ENCODE results near the gene LZTS3.
"Not testable (repeated sequence)": the region's sequence is repeated elsewhere in the genome, so short reads cannot be mapped to it uniquely, and the experiment has no call there.

The LZTS3 gene

DNA sequence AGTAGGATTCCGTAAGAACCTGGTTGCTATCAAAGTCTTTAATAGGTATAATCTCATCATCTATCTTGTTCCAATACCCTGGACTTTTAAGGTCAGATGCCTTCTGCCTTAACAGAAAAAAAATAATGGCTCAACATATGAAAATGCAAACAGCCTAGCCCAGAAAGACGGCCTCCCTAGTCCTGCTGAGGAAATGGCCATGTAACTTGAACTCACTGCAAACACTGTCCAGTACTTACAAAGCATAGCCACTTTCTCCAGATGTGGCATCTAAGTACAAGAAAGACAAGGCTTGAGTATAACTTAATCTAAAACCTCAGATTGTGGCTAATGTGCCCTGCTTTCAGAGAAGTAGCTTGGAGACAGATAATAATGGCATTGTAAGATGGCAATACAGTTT lies 40.2 kb downstream of the LZTS3 start:
- DNase-seq, result no peak

GRCh38 chr20:3130051-3130600 lies 43.2 kb downstream of the LZTS3 start:
- no peak for DNase-seq

- DNase-seq, result no peak
These were observed 44.3 kb downstream of the LZTS3 start for GRCh38 chr20:3129094-3129493.

GRCh38 chr20:3128275-3128984 lies 44.9 kb downstream of the LZTS3 start:
- no peak for DNase-seq

- DNase-seq, result no peak
These were observed 46.9 kb downstream of the LZTS3 start for GRCh38 chr20:3126527-3126859.

DNA sequence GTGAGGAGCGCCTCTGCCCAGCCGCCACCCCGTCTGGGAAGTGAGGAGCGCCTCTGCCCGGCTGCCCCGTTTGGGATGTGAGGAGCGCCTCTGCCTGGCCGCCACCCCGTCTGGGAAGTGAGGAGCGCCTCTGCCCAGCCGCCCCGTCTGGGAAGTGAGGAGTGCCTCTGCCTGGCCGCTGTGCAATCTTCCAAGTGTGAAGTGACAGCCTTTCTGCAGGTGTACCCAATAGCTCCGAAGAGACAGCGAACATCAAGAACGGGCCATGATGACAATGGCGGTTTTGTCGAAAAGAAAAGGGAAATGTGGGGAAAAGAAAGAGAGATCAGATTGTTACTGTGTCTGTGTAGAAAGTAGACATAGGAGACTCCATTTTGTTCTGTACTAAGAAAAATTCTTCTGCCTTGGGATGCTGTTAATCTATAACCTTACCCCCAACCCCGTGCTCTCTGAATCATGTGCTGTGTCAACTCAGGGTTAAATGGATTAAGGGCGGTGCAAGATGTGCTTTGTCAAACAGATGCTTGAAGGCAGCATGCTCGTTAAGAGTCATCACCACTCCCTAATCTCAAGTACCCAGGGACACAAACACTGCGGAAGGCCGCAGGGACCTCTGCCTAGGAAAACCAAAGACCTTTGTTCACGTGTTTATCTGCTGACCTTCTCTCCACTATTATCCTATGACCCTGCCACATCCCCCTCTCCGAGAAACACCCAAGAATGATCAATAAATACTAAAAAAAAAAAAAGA lies 47.4 kb downstream of the LZTS3 start:
- not testable (repeated sequence) for DNase-seq

DNA sequence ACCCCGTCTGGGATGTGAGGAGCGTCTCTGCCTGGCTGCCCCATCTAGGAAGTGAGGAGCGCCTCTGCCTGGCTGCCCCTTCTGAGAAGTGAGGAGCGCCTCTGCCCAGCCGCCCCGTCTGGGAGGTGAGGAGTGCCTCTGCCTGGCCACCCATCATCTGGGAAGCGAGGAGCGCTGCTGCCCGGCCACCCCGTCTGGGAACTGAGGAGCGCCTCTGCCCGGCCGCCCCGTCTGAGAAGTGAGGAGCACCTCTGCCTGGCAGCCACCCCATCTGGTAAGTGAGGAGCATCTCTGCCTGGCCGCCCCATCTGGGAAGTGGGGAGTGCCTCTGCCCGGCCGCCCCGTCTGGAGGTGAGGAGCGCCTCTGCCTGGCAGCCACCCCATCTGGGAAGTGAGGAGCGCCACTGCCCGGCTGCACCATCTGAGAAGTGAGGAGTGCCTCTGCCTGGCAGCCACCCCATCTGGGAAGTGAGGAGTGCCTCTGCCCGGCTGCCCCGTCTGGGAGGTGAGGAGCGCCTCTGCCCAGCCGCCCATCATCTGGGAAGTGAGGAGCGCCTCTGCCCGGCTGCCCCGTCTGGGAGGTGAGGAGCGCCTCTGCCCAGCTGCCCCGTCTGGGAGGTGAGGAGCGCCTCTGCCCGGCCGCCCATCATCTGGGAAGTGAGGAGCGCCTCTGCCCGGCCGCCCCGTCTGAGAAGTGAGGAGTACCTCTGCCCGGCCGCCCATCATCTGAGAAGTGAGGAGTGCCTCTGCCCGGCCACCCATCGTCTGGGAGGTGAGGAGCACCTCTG lies 48.4 kb downstream of the LZTS3 start:
- DNase-seq, result not testable (repeated sequence)

DNA sequence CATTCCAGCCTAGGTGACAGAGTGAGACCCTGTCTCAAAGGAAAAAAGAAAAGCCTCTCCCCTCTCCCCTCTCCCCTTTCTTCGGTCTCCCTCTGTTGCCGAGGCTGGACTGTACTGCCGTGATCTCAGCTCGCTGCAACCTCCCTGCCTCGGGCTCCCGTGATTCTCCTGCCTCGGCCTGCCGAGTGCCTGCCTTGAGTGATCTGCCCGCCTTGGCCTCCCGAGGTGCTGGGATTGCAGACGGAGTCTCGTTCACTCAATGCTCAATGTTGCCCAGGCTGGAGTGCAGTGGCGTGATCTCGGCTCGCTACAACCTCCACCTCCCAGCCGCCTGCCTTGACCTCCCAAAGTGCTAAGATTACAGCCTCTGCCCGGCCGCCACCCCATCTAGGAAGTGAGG lies 49.2 kb downstream of the LZTS3 start:
- DNase-seq, result not testable (repeated sequence)

DNA sequence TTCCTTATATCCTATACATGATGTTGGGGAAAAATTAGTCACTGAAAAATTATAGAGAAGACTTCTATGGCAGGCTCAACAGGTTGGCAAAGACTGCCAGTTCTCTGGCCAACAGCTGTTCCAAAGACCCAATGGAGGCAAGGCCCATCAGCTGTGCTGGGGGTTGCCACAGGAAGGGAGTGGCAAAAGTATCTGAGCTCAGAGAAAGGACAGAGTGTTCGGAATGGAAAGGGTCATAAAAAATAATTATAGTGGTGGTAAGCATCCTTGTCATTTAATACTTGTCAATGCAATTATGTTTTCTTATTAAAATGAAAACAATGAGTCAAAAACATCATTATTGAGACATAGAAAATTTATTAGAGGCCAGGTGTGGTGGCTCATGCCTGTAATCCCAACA lies 49.8 kb downstream of the LZTS3 start:
- no peak for DNase-seq

GRCh38 chr20:3121955-3122610 lies 51.3 kb downstream of the LZTS3 start:
- no peak for DNase-seq

DNA sequence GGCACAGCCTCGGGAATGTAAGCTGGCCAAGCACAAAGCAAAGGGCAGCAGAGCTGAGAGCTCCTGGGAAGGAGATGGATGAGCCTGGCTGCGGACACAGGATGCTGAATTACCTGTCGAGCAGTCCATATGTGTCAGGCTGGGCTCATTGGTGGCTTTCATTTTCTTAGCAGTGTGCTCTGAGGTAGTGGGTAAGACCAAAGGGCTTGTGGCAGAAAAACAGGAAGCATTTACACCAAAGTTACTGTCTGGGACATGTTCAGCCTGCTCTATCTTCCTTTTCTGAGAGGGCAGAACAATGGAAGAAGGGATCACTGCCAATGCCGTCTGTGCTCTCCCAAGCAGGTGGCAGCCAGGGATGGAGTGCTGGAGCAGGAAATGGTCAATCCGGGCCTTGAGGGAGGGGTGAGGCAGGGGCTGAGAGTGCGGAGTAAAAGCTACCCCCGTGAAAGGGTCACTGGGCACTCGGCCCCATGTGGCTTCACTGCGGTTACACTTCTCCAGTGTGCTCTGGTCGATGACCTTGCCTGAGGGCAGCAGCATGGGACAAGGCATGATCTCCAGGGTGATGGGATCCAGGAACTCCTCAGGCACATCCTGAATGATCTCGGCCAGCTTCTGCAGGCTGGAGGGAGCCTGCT lies 52.0 kb downstream of the LZTS3 start:
- DNase-seq, result no peak

DNA sequence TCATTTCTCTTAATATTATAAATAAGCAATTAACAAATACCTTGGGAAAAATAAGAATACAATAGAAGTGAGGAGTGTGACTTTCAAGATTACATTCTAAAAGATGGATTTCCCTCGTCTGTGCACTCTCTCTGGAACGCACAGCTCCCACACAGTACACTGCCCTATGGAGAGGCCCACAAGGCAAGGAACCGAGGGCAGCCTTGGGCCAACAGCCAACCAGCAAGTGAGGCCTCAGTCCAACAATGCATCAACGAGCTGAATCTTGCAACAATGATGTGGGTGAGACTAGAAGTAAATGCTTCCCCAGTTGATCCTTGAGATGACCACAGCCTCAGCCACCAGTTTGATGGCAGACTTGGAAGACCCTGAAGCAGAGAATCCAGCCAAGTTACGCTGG lies 54.3 kb downstream of the LZTS3 start:
- DNase-seq, result no peak

DNA sequence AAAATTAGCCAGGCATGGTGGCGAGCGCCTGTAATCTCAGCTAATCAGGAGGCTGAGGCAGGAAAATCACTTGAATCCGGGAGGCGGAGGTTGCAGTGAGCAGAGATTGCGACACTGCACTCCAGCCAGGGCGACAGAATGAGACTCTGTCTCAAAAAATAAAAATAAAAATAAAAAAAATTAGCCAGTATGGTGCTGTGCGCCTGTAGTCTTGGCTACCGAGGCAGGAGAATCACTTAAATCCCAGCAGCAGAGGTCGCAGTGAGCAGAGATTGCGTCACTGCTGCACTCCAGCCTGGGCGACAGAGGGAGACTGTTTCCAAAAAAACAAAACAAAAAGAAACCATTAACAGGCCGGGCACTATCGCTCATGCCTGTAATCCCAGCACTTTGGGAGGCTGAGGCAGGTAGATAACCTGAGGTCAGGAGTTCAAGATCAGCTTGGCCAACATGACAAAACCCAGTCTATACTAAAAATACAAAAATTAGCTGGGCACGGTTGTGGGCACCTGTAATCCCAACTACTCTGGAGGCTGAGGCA lies 55.4 kb downstream of the LZTS3 start:
- DNase-seq, result not testable (repeated sequence)

GRCh38 chr20:3116341-3116740 lies 57.0 kb downstream of the LZTS3 start:
- no peak for DNase-seq

DNA sequence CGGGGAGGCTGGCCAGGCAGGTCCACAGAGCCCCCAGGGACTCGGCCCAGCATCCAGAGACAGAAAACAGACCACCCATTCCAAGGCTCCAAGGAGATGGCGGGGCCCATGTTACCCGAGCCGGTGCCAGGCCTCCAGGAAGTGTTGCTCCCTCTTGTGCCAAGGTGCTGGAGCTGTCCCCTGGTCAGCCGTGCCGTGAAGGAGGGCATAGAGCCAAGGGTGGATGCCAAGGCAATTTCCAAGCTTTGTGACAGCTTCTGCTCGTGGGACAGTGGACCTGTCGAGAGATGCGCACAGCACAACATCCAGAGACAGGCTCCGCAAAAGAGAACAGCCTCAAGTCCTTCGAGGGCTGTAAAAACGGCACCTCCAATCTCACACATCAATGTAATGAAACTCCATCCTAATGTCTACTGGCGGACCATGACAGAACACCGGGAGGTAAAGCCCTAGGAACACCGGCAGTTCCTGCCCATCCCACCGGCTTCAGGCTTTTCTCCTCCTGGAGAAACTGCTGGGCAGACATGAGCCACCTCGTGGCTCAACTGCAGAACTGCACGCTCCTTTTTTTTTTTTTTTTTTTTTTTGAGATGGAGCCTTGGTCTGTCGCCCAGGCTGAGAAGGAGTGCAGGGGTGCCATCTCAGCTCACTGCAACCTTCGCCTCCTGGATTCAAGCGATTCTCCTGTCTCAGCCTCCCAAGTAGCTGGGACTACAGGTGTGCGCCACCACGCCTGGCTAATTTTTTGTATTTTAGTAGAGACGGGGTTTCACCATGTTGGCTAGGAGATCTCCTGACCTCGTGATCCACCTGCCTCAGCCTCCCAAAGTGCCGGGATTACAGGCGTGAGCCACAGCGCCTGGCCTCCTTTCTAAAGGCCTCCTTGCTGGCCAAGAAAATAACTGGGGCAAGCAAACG lies 57.9 kb downstream of the LZTS3 start:
- peak; percentile 18 to 43 for DNase-seq
